ENCODE results near the gene USP40.

Gene USP40

GRCh38 chr2:233513953-233514655, 52.5 kb downstream of the USP40 start:
- Histone ChIP-seq H4K91ac (ENCODE audit: low read depth, low read length) (no peak overlapping the region), H3K4ac (ENCODE audit: low read depth, low read length) (no peak overlapping the region), H3K9me3 (ENCODE audit: insufficient read depth, low read depth, low read length) (no peaks in the 10 kb centered on the region), H2BK120ac (ENCODE audit: insufficient read depth, low read length, poor library complexity) (no peak overlapping the region), H3K18ac (ENCODE audit: low read length) (no peak overlapping the region), H2AFZ (ENCODE audit: insufficient read depth, low read length, poor library complexity) (no peak overlapping the region), H3K14ac (ENCODE audit: low read length) (no peak overlapping the region), H3K27ac (ENCODE audit: low read depth, low read length) (no peak overlapping the region), H2BK12ac (ENCODE audit: low read length) (no peak overlapping the region), H4K8ac (ENCODE audit: low read depth, low read length) (no peak overlapping the region), H2BK5ac (ENCODE audit: low read depth, low read length, poor library complexity) (no peak overlapping the region), H3K23ac (ENCODE audit: low read length) (no peak overlapping the region), H3K79me1 (ENCODE audit: low read length) (no peaks in the 10 kb centered on the region), H3K9ac (ENCODE audit: low read length) (no peak overlapping the region), H4K12ac (ENCODE audit: low read depth, low read length) (no peak overlapping the region), H2AK5ac (ENCODE audit: low read length) (no peak overlapping the region), H3K27me3 (ENCODE audit: insufficient read depth, low read length) (no peaks in the 10 kb centered on the region), H3K36me3 (ENCODE audit: control insufficient read depth in 1 of 2, insufficient read depth in 2 of 2, low read length in 2 of 2) (peaks cover 0 to 3% of the 10 kb centered on the region in 2 experiments), H3K4me2 (ENCODE audit: low read length) (no peak overlapping the region), H3K79me2 (ENCODE audit: control insufficient read depth, insufficient read depth, low read length, poor library complexity) (no peaks in the 10 kb centered on the region), H3K4me1 (ENCODE audit: control insufficient read depth in 1 of 2, insufficient read depth in 2 of 2, low read length in 2 of 2) (no peaks in the 10 kb centered on the region), H3K4me3 (ENCODE audit: low read depth, low read length) (no peak overlapping the region)
- DNase-seq, result no peak
- WGBS (ENCODE audit: extremely low coverage, insufficient coverage, insufficient read length), result no CpG with 5 or more reads among the region's 7 CpGs

- Histone ChIP-seq H3K9ac (ENCODE audit: low read length) (no peak overlapping the region), H3K23ac (ENCODE audit: low read length) (no peak overlapping the region), H2AK5ac (ENCODE audit: low read length) (no peak overlapping the region), H2BK5ac (ENCODE audit: low read depth, low read length, poor library complexity) (no peak overlapping the region), H3K9me3 (ENCODE audit: insufficient read depth, low read depth, low read length) (peaks cover 2% of the 10 kb centered on the region), H3K4ac (ENCODE audit: low read depth, low read length) (no peak overlapping the region), H2AFZ (ENCODE audit: insufficient read depth, low read length, poor library complexity) (no peak overlapping the region), H3K4me1 (ENCODE audit: control insufficient read depth in 1 of 2, insufficient read depth in 2 of 2, low read length in 2 of 2) (no peaks in the 10 kb centered on the region), H3K27ac (ENCODE audit: low read depth, low read length) (no peak overlapping the region), H3K79me2 (ENCODE audit: control insufficient read depth, insufficient read depth, low read length, poor library complexity) (no peaks in the 10 kb centered on the region), H3K4me2 (ENCODE audit: low read length) (no peak overlapping the region), H4K91ac (ENCODE audit: low read depth, low read length) (no peak overlapping the region), H3K79me1 (ENCODE audit: low read length) (no peaks in the 10 kb centered on the region), H3K4me3 (ENCODE audit: low read depth, low read length) (no peak overlapping the region), H3K18ac (ENCODE audit: low read length) (no peak overlapping the region), H4K12ac (ENCODE audit: low read depth, low read length) (no peak overlapping the region), H3K27me3 (ENCODE audit: insufficient read depth, low read length) (no peaks in the 10 kb centered on the region), H2BK120ac (ENCODE audit: insufficient read depth, low read length, poor library complexity) (no peak overlapping the region), H2BK12ac (ENCODE audit: low read length) (no peak overlapping the region), H3K36me3 (ENCODE audit: control insufficient read depth in 1 of 2, insufficient read depth in 2 of 2, low read length in 2 of 2) (no peaks in the 10 kb centered on the region), H3K14ac (ENCODE audit: low read length) (no peak overlapping the region), H4K8ac (ENCODE audit: low read depth, low read length) (no peak overlapping the region)
- DNase-seq, result no peak
- WGBS (ENCODE audit: extremely low coverage, insufficient coverage, insufficient read length), result no CpG with 5 or more reads among the region's 1 CpG
Observed at GRCh38 chr2:233503947-233504637, 62.5 kb downstream of the USP40 start.

DNA sequence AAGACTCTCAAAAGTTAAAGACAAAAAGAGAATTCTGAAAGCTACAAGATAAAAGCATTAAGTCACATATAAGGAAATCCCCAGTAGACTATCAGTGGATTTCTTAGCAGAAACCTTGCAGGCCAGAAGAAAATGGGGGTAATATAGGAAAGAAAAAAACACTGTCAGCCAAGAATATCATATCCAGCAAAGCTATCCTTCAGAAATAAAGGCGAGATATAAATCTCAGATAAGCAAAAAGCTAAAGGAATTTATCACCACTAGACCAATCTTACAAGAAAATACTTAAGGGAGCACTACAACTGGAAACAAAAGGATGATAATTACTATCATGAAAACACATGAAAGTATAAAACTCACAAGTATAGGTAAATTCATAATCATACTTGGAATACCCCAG, 63.1 kb downstream of the USP40 start:
- Histone ChIP-seq H3K4me1 (ENCODE audit: control insufficient read depth in 1 of 2, insufficient read depth in 2 of 2, low read length in 2 of 2) (no peaks in the 10 kb centered on the region), H3K27ac (ENCODE audit: low read depth, low read length) (no peak overlapping the region), H3K36me3 (ENCODE audit: control insufficient read depth in 1 of 2, insufficient read depth in 2 of 2, low read length in 2 of 2) (no peaks in the 10 kb centered on the region), H3K79me2 (ENCODE audit: control insufficient read depth, insufficient read depth, low read length, poor library complexity) (no peaks in the 10 kb centered on the region), H2BK12ac (ENCODE audit: low read length) (no peak overlapping the region), H3K4ac (ENCODE audit: low read depth, low read length) (no peak overlapping the region), H3K18ac (ENCODE audit: low read length) (no peak overlapping the region), H3K14ac (ENCODE audit: low read length) (no peak overlapping the region), H3K4me3 (ENCODE audit: low read depth, low read length) (no peak overlapping the region), H3K9me3 (ENCODE audit: insufficient read depth, low read depth, low read length) (peaks cover 2% of the 10 kb centered on the region), H4K8ac (ENCODE audit: low read depth, low read length) (no peak overlapping the region), H2AK5ac (ENCODE audit: low read length) (no peak overlapping the region), H2BK120ac (ENCODE audit: insufficient read depth, low read length, poor library complexity) (no peak overlapping the region), H2AFZ (ENCODE audit: insufficient read depth, low read length, poor library complexity) (no peak overlapping the region), H3K4me2 (ENCODE audit: low read length) (no peak overlapping the region), H4K12ac (ENCODE audit: low read depth, low read length) (no peak overlapping the region), H2BK5ac (ENCODE audit: low read depth, low read length, poor library complexity) (no peak overlapping the region), H3K79me1 (ENCODE audit: low read length) (no peaks in the 10 kb centered on the region), H3K9ac (ENCODE audit: low read length) (no peak overlapping the region), H3K23ac (ENCODE audit: low read length) (no peak overlapping the region), H3K27me3 (ENCODE audit: insufficient read depth, low read length) (no peaks in the 10 kb centered on the region), H4K91ac (ENCODE audit: low read depth, low read length) (no peak overlapping the region)
- no peak for DNase-seq
- no CpG with 5 or more reads among the region's 1 CpG for WGBS (ENCODE audit: extremely low coverage, insufficient coverage, insufficient read length)

DNA sequence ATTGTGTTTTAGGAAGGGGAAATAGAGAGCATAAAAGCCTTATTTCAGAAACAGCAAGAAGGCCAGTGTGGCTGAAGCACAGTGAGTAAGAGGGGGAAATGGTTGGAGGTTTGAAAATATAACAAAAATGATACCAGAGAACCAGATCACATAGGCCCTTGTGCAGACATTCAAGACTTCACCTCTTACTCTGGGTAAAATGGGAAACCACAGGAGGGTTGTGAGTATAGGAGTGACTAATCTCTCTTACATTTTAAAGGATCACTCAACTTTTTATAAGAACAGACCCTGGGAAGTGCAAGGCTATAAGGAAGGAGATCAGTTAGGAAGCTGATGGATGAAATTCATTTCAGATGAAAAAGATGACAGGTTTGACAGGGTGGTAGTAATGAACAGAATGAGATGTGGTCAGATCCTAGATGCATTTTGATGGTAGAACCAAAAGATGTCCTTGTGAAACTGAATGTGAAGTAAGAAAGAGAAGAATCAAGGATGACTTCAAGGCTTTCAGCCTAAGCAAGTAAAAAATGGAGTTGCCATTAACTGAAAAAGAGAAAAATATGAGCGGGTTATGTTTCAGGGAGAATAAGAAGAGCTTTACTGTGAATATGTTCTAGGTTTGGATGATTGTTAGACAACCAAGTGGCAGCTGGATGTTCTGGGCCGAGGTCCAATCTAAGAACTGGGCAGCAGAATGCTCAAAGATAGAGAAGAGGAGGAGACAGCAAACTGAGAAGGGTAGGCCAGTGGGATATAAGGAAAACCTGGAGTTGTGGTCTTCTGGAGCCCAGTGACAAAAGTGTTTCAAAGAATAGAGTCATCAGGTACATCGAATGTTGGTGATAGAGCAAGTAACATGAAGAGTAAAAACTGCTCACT, 65.1 kb downstream of the USP40 start:
- 100% methylated on average over 1 of the region's 3 CpGs for WGBS (ENCODE audit: extremely low coverage, insufficient coverage, insufficient read length)

More for the DNA sequence above, 65.1 kb downstream of the USP40 start:
- no peak overlapping the region for H4K8ac ChIP-seq (ENCODE audit: low read depth, low read length)
- no peak overlapping the region for H3K4me2 ChIP-seq (ENCODE audit: low read length)
- H2BK12ac ChIP-seq (ENCODE audit: low read length), result no peak overlapping the region
- H3K4me1 ChIP-seq (ENCODE audit: control insufficient read depth in 1 of 2, insufficient read depth in 2 of 2, low read length in 2 of 2), result no peaks in the 10 kb centered on the region
- H3K23ac ChIP-seq (ENCODE audit: low read length), result no peak overlapping the region
- no peak overlapping the region for H2BK120ac ChIP-seq (ENCODE audit: insufficient read depth, low read length, poor library complexity)
- no peak overlapping the region for H2AK5ac ChIP-seq (ENCODE audit: low read length)
- H4K12ac ChIP-seq (ENCODE audit: low read depth, low read length), result no peak overlapping the region
- H3K79me1 ChIP-seq (ENCODE audit: low read length), result no peaks in the 10 kb centered on the region
- H3K36me3 ChIP-seq (ENCODE audit: control insufficient read depth in 1 of 2, insufficient read depth in 2 of 2, low read length in 2 of 2), result no peaks in the 10 kb centered on the region
- H2AFZ ChIP-seq (ENCODE audit: insufficient read depth, low read length, poor library complexity), result no peak overlapping the region
- H3K18ac ChIP-seq (ENCODE audit: low read length), result no peak overlapping the region
- no peaks in the 10 kb centered on the region for H3K79me2 ChIP-seq (ENCODE audit: control insufficient read depth, insufficient read depth, low read length, poor library complexity)
- H3K27me3 ChIP-seq (ENCODE audit: insufficient read depth, low read length), result no peaks in the 10 kb centered on the region
- H3K14ac ChIP-seq (ENCODE audit: low read length), result no peak overlapping the region
- H2BK5ac ChIP-seq (ENCODE audit: low read depth, low read length, poor library complexity), result no peak overlapping the region
- no peak overlapping the region for H3K4ac ChIP-seq (ENCODE audit: low read depth, low read length)
- H4K91ac ChIP-seq (ENCODE audit: low read depth, low read length), result no peak overlapping the region
- no peak for DNase-seq
- no peak overlapping the region for H3K9ac ChIP-seq (ENCODE audit: low read length)
- no peak overlapping the region for H3K27ac ChIP-seq (ENCODE audit: low read depth, low read length)
- no peak overlapping the region for H3K4me3 ChIP-seq (ENCODE audit: low read depth, low read length)
- H3K9me3 ChIP-seq (ENCODE audit: insufficient read depth, low read depth, low read length), result peaks cover 2% of the 10 kb centered on the region
